22Rv1 (cell line): Measurements from ENCODE around the gene CFAP73.

ENCODE experiments used
- ZFX ChIP-seq: fragments of 450-650 bp; IDR thresholded peaks from 2 replicates; pipeline ENCODE4 v1.6.1; 2017; ENCODE audit warnings: antibody characterized with exemption, borderline replicate concordance
- TF ChIP-seq, protein P1 (sequence below): fragments of 450-650 bp; IDR thresholded peaks from 2 replicates; pipeline ENCODE4 v1.5.1; 2017; ENCODE audit warnings: mild to moderate bottlenecking

DNA sequence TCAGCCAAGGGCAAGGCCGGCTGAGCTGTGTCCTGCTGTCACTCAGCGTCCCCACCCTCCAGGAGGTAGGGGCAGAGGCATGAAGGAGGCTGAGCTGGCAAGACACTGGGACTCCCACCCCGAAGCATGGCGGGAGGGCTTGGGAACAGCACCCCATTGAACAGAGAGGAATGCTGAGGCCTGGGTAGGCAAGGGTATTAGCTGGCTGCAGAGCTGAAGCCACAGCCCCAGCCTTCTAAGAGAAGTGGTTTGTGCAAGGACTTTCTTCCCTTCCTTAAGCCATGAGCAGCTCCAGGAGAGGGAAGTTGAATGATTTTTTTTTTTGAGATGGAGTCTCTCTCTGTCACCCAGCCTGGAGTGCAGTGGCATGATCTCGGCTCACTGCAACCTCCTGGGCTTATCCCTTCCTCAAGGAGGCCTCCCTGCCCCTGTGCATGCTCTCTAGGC lies 6.6 kb upstream of the CFAP73 start:
- TF ChIP-seq, protein P1, sequence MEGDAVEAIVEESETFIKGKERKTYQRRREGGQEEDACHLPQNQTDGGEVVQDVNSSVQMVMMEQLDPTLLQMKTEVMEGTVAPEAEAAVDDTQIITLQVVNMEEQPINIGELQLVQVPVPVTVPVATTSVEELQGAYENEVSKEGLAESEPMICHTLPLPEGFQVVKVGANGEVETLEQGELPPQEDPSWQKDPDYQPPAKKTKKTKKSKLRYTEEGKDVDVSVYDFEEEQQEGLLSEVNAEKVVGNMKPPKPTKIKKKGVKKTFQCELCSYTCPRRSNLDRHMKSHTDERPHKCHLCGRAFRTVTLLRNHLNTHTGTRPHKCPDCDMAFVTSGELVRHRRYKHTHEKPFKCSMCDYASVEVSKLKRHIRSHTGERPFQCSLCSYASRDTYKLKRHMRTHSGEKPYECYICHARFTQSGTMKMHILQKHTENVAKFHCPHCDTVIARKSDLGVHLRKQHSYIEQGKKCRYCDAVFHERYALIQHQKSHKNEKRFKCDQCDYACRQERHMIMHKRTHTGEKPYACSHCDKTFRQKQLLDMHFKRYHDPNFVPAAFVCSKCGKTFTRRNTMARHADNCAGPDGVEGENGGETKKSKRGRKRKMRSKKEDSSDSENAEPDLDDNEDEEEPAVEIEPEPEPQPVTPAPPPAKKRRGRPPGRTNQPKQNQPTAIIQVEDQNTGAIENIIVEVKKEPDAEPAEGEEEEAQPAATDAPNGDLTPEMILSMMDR: no peak
- no peak for TF ChIP-seq ZFX
